Esophagus squamous epithelium (tissue), 5 donors: ENCODE measurements around the gene ARHGEF3. TPM values are rescaled to one million over a fixed set of nuclear protein-coding genes. Genes with fewer than 3 reads are reported as not detected.
A peak's percentile ranks its signal among the peaks of the same experiment; 100 is the strongest.
"Not testable (repeated sequence)": the region's sequence is repeated elsewhere in the genome, so short reads cannot be mapped to it uniquely, and the experiment has no call there.

Source experiments
- DNase-seq: peaks from one replicate; lab custom pipeline; 2025; lab: John Stamatoyannopoulos, UW
- H3K27ac ChIP-seq, 4 donors: fragments of 200-600 bp; sonication (generic); one replicate each; pipeline ENCODE4 v1.5.1; 2016 to 2019; ENCODE audit warnings: mild to moderate bottlenecking in 1 of 4
- H3K27me3 ChIP-seq, 4 donors: fragments of 200-600 bp; sonication (generic); 1 replicate in 3 of 4; 2 replicates in 1 of 4; pipeline versions ENCODE4 v1.5.1 to v1.6.0; 2017 to 2021; ENCODE audit warnings: antibody characterized with exemption in 1 of 4
- H3K36me3 ChIP-seq, 3 donors: fragments of 200-600 bp; sonication (generic); one replicate each; pipeline ENCODE4 v1.5.1; 2016 to 2019
- H3K4me1 ChIP-seq, 3 donors: fragments of 200-600 bp; sonication (generic); one replicate each; pipeline ENCODE4 v1.5.1; 2017 to 2019
- H3K4me3 ChIP-seq, 4 donors: fragments of 200-600 bp; sonication (generic); 1 replicate in 3 of 4; 2 replicates in 1 of 4; pipeline ENCODE4 v1.5.1; 2016 to 2019; ENCODE audit warnings: mild to moderate bottlenecking in 2 of 4, moderate library complexity in 1 of 4
- H3K9me3 ChIP-seq, 3 donors: fragments of 200-600 bp; sonication (generic); one replicate each; pipeline ENCODE4 v1.5.1; 2016 to 2019
- CTCF ChIP-seq, 6 experiments: fragments of 450-650 bp in 4 of 6; fragments of 200-600 bp in 2 of 6; sonication (generic) in 2 of 6; IDR thresholded peaks; one replicate each; pipeline ENCODE4 v1.5.1; 2016 to 2019; ENCODE audit warnings: antibody characterized with exemption in 6 of 6, mild to moderate bottlenecking in 4 of 6, moderate library complexity in 4 of 6
- POLR2A ChIP-seq, 4 donors: fragments of 450-650 bp; IDR thresholded peaks; one replicate each; pipeline ENCODE4 v1.6.1; 2017; ENCODE audit warnings: antibody characterized with exemption in 4 of 4, mild to moderate bottlenecking in 4 of 4, moderate library complexity in 3 of 4
- WGBS, 2 donors: methylation state at CpG; one replicate each; pipeline ENCODE4 v1.1.5; 2018; 5-methylcytosine and 5-hydroxymethylcytosine counted together
- intact Hi-C: fragments of 100-400 bp; cut with DNase I; formaldehyde crosslinking; loops from one replicate; pipeline ENCODE4 v1.15.0; 2022
- total RNA-seq, 4 donors: library from RNA; depleted of rRNA; stranded (reverse); fragments of >200 nt; gene quantifications; one replicate each; pipeline ENCODE4 v1.1.0, GENCODE V29; 2016
- donor health status: DM: yes; HTN: yes; CAD: no.

The ARHGEF3 gene
- total RNA-seq, 4 donors from 2014 or later, result 20.6 to 26.3 (median 24.7) TPM

DNA sequence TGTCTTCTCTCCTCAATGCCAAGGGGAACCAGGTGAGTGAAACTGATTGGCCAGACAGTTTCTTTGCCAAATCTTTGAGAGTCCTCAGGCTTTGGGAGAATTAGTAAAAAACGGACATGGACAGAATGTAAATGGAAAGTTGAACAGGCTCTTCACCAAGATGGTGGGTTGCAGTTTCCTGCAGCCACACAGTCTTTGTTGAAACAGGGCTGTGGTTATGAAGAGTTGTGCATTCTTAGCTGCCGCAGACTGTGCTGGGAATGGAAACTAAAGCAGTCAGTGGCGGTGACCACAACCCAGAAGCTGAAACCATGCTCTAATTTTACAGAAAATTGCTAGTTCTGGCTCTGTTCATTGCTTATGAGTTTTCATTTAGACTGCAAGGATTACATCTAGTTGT lies 76.6 kb downstream of the ARHGEF3 start:
- no peak for DNase-seq
- Histone ChIP-seq H3K4me3 (no peak overlapping the region), H3K4me1 (no peaks in the 10 kb centered on the region), H3K9me3 (no peaks in the 10 kb centered on the region), H3K36me3 (peaks cover 6 to 78% (median 11%) of the 10 kb centered on the region in 3 donors), H3K27ac (no peak overlapping the region), H3K27me3 (no peaks in the 10 kb centered on the region)
- no peak for TF ChIP-seq POLR2A (IDR thresholded peaks at IDR 0.05)
- TF ChIP-seq CTCF (IDR thresholded peaks at IDR 0.05), result no peak
- 61 to 78% methylated on average over 3 of the region's 3 CpGs for WGBS, 2 donors
- intact Hi-C loops, result no loop called here

GRCh38 chr3:56724676-56725075 lies 77.1 kb downstream of the ARHGEF3 start:
- no peak for TF ChIP-seq POLR2A (IDR thresholded peaks at IDR 0.05)
- TF ChIP-seq CTCF (IDR thresholded peaks at IDR 0.05), result no peak
- Histone ChIP-seq H3K27me3 (no peaks in the 10 kb centered on the region), H3K36me3 (peaks cover 6 to 73% (median 11%) of the 10 kb centered on the region in 3 donors), H3K9me3 (no peaks in the 10 kb centered on the region), H3K4me3 (no peak overlapping the region), H3K27ac (no peak overlapping the region), H3K4me1 (no peaks in the 10 kb centered on the region)
- intact Hi-C loops, result no loop called here
- WGBS, 2 donors, result 85 to 97% methylated on average over 3 of the region's 3 CpGs
- no peak for DNase-seq

- Histone ChIP-seq H3K27me3 (no peaks in the 10 kb centered on the region), H3K9me3 (no peaks in the 10 kb centered on the region), H3K27ac (no peak overlapping the region), H3K4me1 (no peaks in the 10 kb centered on the region), H3K4me3 (no peak overlapping the region), H3K36me3 (peaks cover 0 to 35% (median 0%) of the 10 kb centered on the region in 3 donors)
- intact Hi-C loops, result no loop called here
- no peak for TF ChIP-seq CTCF (IDR thresholded peaks at IDR 0.05)
- no peak for TF ChIP-seq POLR2A (IDR thresholded peaks at IDR 0.05)
- DNase-seq, result no peak
Measured at GRCh38 chr3:56720849-56721248, 80.9 kb downstream of the ARHGEF3 start.

DNA sequence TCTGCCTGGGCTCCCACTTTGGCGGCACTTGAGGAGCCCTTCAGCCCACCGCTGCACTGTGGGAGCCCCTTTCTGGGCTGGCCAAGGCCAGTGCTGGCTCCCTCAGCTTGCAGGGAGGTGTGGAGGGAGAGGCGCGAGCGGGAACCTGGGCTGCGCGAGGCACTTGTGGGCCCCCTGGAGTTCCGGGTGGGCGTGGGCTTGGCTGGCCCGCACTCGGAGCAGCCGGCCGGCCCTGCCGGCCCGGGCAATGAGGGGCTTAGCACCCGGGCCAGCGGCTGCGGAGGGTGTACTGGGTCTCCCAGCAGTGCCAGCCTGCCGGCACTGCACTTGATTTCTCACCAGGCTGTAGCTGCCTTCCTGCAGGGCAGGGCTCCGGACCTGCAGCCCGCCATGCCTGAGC lies 82.9 kb downstream of the ARHGEF3 start:
- H3K27me3 ChIP-seq, DNase-seq, intact Hi-C loops, H3K4me3 ChIP-seq, H3K27ac ChIP-seq, H3K4me1 ChIP-seq, H3K9me3 ChIP-seq: not testable (repeated sequence)
- WGBS, 2 donors, result no CpG with 5 or more reads among the region's 21 CpGs
- H3K36me3 ChIP-seq, result peaks cover 0 to 15% (median 0%) of the 10 kb centered on the region in 3 donors

- Histone ChIP-seq H3K4me3 (no peak overlapping the region), H3K36me3 (no peaks in the 10 kb centered on the region), H3K4me1 (no peaks in the 10 kb centered on the region), H3K27ac (no peak overlapping the region), H3K27me3 (no peaks in the 10 kb centered on the region), H3K9me3 (no peaks in the 10 kb centered on the region)
- intact Hi-C loops, result no loop called here
- WGBS, 2 donors, result 91% methylated on average over 1 of the region's 2 CpGs; no CpG with 5 or more reads in 1 of the 2 donors
- no peak for DNase-seq
- no peak for TF ChIP-seq POLR2A (IDR thresholded peaks at IDR 0.05)
- no peak for TF ChIP-seq CTCF (IDR thresholded peaks at IDR 0.05)
Measured at GRCh38 chr3:56711344-56711743, 90.4 kb downstream of the ARHGEF3 start.

- H3K27ac ChIP-seq, H3K4me1 ChIP-seq, H3K27me3 ChIP-seq, H3K36me3 ChIP-seq, H3K4me3 ChIP-seq, H3K9me3 ChIP-seq, intact Hi-C loops, DNase-seq: not testable (repeated sequence)
- WGBS, 2 donors, result 80 to 81% methylated on average over 6 of the region's 6 CpGs
- TF ChIP-seq CTCF (IDR thresholded peaks at IDR 0.05), result peak in 1 of 6 experiments; percentile 8
Measured at GRCh38 chr3:56707412-56707811, 94.3 kb downstream of the ARHGEF3 start.
